ENCODE measurements around the gene NDRG4. TPM values are rescaled to one million over a fixed set of nuclear protein-coding genes. Genes with fewer than 3 reads are reported as not detected.

NDRG4 gene, protein sequence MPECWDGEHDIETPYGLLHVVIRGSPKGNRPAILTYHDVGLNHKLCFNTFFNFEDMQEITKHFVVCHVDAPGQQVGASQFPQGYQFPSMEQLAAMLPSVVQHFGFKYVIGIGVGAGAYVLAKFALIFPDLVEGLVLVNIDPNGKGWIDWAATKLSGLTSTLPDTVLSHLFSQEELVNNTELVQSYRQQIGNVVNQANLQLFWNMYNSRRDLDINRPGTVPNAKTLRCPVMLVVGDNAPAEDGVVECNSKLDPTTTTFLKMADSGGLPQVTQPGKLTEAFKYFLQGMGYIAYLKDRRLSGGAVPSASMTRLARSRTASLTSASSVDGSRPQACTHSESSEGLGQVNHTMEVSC
- total RNA-seq (2014; rRNA removed; shearing (Covaris generic)) (4.7 and 7.1 TPM in 2 replicates), polyA plus RNA-seq (2016; fragmentation: Nextera tagmentation; extraction: Ambion mirVana) (2.5 and 3.4 TPM in 2 replicates)

DNA sequence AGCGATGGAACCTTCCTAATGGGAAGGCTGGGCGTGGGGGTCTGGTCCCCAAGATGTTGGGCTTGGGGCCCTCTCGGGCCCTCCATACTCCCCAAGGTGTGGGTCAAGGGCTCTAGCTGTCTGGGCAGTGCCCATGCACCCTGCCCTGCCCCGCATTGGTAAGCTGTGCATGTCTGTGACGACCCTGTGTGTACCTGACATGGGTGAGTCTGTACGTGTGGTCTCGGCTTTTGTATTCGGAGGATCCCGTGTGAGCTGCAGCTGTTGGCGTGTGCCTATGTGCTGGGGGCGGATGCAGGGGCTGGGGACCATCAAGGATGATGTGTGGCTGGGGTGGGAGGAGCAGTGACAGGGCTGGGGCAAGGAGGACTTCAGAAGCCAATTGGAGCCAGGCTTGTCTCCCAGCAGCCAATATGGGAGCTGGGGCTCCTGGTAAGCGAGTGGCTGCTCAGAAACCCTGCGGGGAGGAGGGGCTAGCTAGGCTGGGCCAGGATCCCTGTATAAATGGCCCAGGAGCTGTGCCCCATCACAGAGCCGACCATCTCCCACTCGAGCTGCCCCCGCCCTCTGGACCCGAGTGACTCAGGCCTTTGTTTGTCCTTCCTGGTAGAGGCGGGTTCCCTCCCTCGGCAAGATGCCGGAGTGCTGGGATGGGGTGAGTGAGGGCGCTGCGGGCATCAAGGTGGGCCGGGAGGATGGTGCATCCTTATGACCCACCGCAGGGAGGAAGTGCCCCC is at the start of gene NDRG4:
NDRG4 (plus strand) TSS at position 529 of the 737 bp plus-strand sequence; CDS start at position 635, 106 bp downstream.
- peak; percentile 79 for DNase-seq
- Histone ChIP-seq H3K9me2 (ENCODE audit: insufficient read depth) (no peaks in the 10 kb centered on the region), H3K4me2 (ENCODE audit: unreplicated experiment) (peak within 1 kb of the TSS; percentile 39), H3K4me1 (ENCODE audit: insufficient read depth) (0 out of 2 replicates have a peak, but pooled peaks cover 8% of the 10 kb centered on the region), H3K36me3 (ENCODE audit: low read depth) (no peaks in the 10 kb centered on the region), H3K27me3 (replicated peaks; ENCODE audit: insufficient read depth) (peaks cover 3% of the 10 kb centered on the region; the same call in 1 of the 2 replicates), H4K20me1 (ENCODE audit: insufficient read depth) (no peaks in the 10 kb centered on the region), H3K4me3 (peak within 1 kb of the TSS; percentile 56), H3F3A (ENCODE audit: insufficient read depth) (no peaks in the 10 kb centered on the region), H2AFZ (peak within 1 kb of the TSS; percentile 67), H3K9me3 (ENCODE audit: low read depth) (no peaks in the 10 kb centered on the region), H3K27ac (no peak within 1 kb of the TSS), H3K79me2 (ENCODE audit: insufficient read depth) (no peaks in the 10 kb centered on the region), H3K9ac (no peak within 1 kb of the TSS)
- no peak for TF ChIP-seq EZH2 (IDR thresholded peaks at IDR 0.05; ENCODE audit: insufficient read depth, poor library complexity, severe bottlenecking)
- TF ChIP-seq EZH2phosphoT487 (IDR thresholded peaks at IDR 0.05; ENCODE audit: insufficient read depth, low read depth): no peak
- in situ Hi-C loops (cut with MboI): loop anchor here (25.0 kb wide), 1 partner anchor 487 kb away; the partner anchor contains the start of genes USB1 and ZNF319
- 27 to 29% methylated on average over 24 of the region's 24 CpGs for WGBS, 2 experiments (ENCODE audit: low coverage in 1 of 2, low lambda C conversion rate in 2 of 2, missing lambda C conversion rate in 2 of 2)

GRCh38 chr16:58450590-58450989 is 49.4 kb upstream of the NDRG4 start:
- 0 out of 2 replicates have a peak, but pooled peaks cover 7% of the 10 kb centered on the region for H3K27me3 ChIP-seq (replicated peaks; ENCODE audit: insufficient read depth)
- H3K4me2 ChIP-seq (ENCODE audit: unreplicated experiment): no peak overlapping the region
- H3K9me2 ChIP-seq (ENCODE audit: insufficient read depth): no peaks in the 10 kb centered on the region
- H3K27ac ChIP-seq: no peak overlapping the region
- no peaks in the 10 kb centered on the region for H3K9me3 ChIP-seq (ENCODE audit: low read depth)
- H3K36me3 ChIP-seq (ENCODE audit: low read depth): no peaks in the 10 kb centered on the region
- DNase-seq: no peak
- H3K9ac ChIP-seq: no peak overlapping the region
- no peaks in the 10 kb centered on the region for H3K4me1 ChIP-seq (ENCODE audit: insufficient read depth)
- TF ChIP-seq EZH2phosphoT487 (IDR thresholded peaks at IDR 0.05; ENCODE audit: insufficient read depth, low read depth): no peak
- TF ChIP-seq EZH2 (IDR thresholded peaks at IDR 0.05; ENCODE audit: insufficient read depth, poor library complexity, severe bottlenecking): no peak
- no peak overlapping the region for H3K4me3 ChIP-seq
- in situ Hi-C loops (cut with MboI): no loop called here
- 75 to 84% methylated on average over 7 of the region's 7 CpGs for WGBS, 2 experiments (ENCODE audit: low coverage in 1 of 2, low lambda C conversion rate in 2 of 2, missing lambda C conversion rate in 2 of 2)
- H3K79me2 ChIP-seq (ENCODE audit: insufficient read depth): no peaks in the 10 kb centered on the region
- no peak overlapping the region for H2AFZ ChIP-seq
- no peaks in the 10 kb centered on the region for H3F3A ChIP-seq (ENCODE audit: insufficient read depth)
- H4K20me1 ChIP-seq (ENCODE audit: insufficient read depth): no peaks in the 10 kb centered on the region

GRCh38 chr16:58451265-58451689 is 48.7 kb upstream of the NDRG4 start:
- no peaks in the 10 kb centered on the region for H4K20me1 ChIP-seq (ENCODE audit: insufficient read depth)
- H3F3A ChIP-seq (ENCODE audit: insufficient read depth): no peaks in the 10 kb centered on the region
- WGBS, 2 experiments (ENCODE audit: low coverage in 1 of 2, low lambda C conversion rate in 2 of 2, missing lambda C conversion rate in 2 of 2): 79 to 90% methylated on average over 3 of the region's 3 CpGs
- 0 out of 2 replicates have a peak, but pooled peaks cover 7% of the 10 kb centered on the region for H3K27me3 ChIP-seq (replicated peaks; ENCODE audit: insufficient read depth)
- H3K4me2 ChIP-seq (ENCODE audit: unreplicated experiment): no peak overlapping the region
- no peak overlapping the region for H3K9ac ChIP-seq
- TF ChIP-seq EZH2phosphoT487 (IDR thresholded peaks at IDR 0.05; ENCODE audit: insufficient read depth, low read depth): no peak
- TF ChIP-seq EZH2 (IDR thresholded peaks at IDR 0.05; ENCODE audit: insufficient read depth, poor library complexity, severe bottlenecking): no peak
- H3K36me3 ChIP-seq (ENCODE audit: low read depth): no peaks in the 10 kb centered on the region
- H3K9me3 ChIP-seq (ENCODE audit: low read depth): no peaks in the 10 kb centered on the region
- in situ Hi-C loops (cut with MboI): no loop called here
- no peak overlapping the region for H2AFZ ChIP-seq
- no peak for DNase-seq
- H3K4me3 ChIP-seq: no peak overlapping the region
- no peaks in the 10 kb centered on the region for H3K4me1 ChIP-seq (ENCODE audit: insufficient read depth)
- no peak overlapping the region for H3K27ac ChIP-seq
- H3K79me2 ChIP-seq (ENCODE audit: insufficient read depth): no peaks in the 10 kb centered on the region
- no peaks in the 10 kb centered on the region for H3K9me2 ChIP-seq (ENCODE audit: insufficient read depth)

DNA sequence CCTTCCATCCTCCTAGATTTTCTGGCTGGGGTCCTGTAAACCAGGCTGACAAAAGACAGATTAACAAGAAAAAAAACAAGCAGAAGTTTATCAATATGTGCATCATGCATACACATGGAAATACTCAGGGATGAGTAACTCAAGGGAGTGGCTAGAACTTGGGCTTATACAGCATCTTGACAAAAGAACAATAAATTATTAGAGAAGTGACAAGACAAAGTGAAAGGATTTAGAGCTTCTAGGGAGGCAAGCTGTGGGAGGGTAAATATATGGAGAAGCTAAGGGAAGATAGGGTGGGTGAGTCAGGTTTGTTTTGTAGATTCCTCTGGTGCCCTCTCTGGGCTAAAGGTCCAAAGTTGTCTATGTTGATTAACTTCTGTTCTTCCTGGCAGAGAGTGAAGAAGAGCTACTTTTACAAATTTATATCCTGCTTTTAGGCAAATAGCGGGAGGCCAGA is 48.0 kb upstream of the NDRG4 start:
- no peak overlapping the region for H3K27ac ChIP-seq
- H3K9me2 ChIP-seq (ENCODE audit: insufficient read depth): no peaks in the 10 kb centered on the region
- in situ Hi-C loops (cut with MboI): no loop called here

More for the DNA sequence above, 48.0 kb upstream of the NDRG4 start:
- H3K36me3 ChIP-seq (ENCODE audit: low read depth): no peaks in the 10 kb centered on the region
- H3K4me2 ChIP-seq (ENCODE audit: unreplicated experiment): no peak overlapping the region
- no peaks in the 10 kb centered on the region for H3K79me2 ChIP-seq (ENCODE audit: insufficient read depth)
- H3K4me3 ChIP-seq: no peak overlapping the region
- TF ChIP-seq EZH2phosphoT487 (IDR thresholded peaks at IDR 0.05; ENCODE audit: insufficient read depth, low read depth): no peak
- no peak for TF ChIP-seq EZH2 (IDR thresholded peaks at IDR 0.05; ENCODE audit: insufficient read depth, poor library complexity, severe bottlenecking)
- peak; percentile 52 for DNase-seq
- no peak overlapping the region for H3K9ac ChIP-seq
- no peaks in the 10 kb centered on the region for H4K20me1 ChIP-seq (ENCODE audit: insufficient read depth)
- no peaks in the 10 kb centered on the region for H3K9me3 ChIP-seq (ENCODE audit: low read depth)
- 0 out of 2 replicates have a peak, but pooled peaks cover 7% of the 10 kb centered on the region for H3K27me3 ChIP-seq (replicated peaks; ENCODE audit: insufficient read depth)
- H2AFZ ChIP-seq: no peak overlapping the region
- H3F3A ChIP-seq (ENCODE audit: insufficient read depth): no peaks in the 10 kb centered on the region
- no peaks in the 10 kb centered on the region for H3K4me1 ChIP-seq (ENCODE audit: insufficient read depth)
- 41 to 47% methylated on average over 1 of the region's 1 CpG for WGBS, 2 experiments (ENCODE audit: low coverage in 1 of 2, low lambda C conversion rate in 2 of 2, missing lambda C conversion rate in 2 of 2)

All from GM23248 (cell line).